ENCODE measurements around the gene CD48.

Gene CD48

DNA sequence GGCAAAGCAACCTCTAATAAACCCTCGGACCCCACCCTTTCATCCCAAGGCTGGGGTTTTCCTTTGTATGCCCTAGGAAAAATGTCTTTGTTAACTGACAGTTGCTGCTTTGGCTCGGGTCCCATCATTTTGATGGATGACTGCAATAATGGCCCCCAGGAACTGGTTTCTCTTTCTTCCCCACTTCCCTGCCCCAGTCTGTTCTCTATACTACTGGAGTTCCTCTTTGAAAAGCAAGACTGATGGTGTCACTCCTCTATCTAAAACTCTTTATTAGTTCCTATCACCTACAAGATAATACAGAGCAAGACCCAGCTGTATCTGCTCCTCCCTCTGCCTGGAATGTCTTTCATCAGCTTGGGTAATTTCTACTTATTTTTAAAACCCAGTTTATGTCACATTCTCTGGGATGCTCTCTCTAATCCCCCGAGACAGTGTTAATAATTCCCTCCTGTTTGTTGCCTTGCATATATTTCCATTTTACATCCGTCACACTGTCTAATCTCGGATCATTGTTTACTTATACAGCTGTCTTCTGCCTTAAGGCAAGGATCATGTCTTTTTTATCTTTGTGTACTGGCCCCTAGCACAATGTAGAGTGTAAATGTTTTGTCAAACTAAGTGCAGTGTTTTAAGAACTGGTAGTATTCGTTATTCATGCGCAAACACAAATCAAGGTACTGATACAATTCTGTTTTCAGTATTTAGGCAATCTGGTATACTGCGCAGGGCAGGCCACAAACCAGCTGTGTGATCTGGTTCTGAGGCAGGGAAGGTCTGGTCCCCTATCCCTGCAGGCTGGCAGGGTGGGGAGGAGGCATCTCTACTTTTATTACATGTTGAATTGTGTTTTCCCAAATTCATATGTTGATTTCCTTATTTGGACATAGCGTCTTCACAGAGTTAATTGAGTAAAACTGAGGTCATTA is 80.8 kb downstream of the CD48 start:
- DNase-seq = no peak

DNA sequence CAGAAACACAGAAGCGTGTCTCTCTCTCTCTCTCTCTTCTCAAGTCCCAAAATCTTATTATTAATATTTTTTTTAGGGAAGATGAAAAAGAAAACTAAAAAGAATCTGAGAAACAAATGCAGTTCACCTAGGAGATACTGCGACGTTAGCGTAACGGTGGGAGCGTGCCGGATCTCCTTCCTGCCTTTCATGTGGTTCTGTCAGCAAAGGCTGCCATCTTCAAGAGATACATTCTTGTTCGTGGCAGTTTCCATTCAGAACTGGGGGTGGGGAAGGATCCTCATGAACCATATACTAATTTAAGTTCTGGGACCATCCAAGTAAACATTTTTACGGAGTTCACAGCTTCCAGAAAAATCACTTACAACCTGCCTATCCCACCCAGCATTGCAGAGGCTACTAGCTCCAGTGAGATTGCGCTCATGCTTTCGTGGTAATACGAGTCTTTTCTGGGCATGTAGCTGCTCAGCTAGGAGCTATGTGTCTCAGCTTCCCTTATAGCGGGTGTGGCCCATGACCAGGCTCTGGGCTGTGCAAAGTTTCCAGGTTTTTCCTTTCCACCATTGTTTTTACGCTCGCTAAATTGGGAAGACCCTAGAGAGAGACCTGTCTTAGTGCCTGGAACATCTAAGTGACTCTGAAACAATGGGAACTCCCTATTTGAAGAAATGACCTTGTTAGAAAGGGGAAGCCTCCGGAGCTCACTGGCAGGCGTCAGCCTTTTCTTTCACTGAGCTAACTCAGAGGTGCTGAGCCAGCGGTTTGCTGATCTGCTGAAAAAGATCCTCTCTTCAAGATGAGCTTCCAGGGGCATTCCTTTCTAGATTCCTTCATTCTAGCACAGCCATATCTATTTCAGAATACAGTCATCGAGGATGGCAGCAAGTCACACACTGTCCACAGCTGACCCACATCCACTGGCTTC is 82.1 kb downstream of the CD48 start:
- no peak for DNase-seq

DNA sequence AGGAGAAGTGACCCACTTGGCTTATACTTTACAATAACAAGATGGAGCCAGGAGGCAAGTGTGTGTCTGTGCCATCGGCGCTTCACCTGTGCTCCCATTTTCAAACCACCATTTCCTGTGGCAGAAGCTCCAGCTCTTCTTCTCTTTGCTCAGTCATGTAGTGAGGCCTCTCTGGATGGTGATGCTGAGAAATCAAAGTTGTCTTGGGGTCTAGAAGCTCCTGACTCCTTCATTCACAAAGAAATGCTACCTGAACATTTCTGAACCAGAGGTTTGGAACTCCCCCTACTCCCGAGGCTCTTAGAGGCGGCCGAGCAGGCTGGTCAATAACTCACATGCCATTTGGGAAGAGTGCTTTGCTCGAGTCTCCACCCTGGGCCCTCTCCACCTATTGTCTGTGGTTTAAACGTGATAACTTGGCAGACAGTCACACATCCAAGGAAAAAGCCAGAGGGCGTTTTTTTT is 82.8 kb downstream of the CD48 start:
- DNase-seq = no peak

Measured in NCI-H1436 treated with DMSO at 0.1 percent for 48 hours (cell line).